ENCODE data around the gene MYBPC3. TPM values are rescaled to one million over a fixed set of nuclear protein-coding genes. Genes with fewer than 3 reads are reported as not detected.
"Not testable (repeated sequence)": the region's sequence is repeated elsewhere in the genome, so short reads cannot be mapped to it uniquely, and the experiment has no call there.

Gene MYBPC3
- total and polyA plus RNA-seq, 2 donors (not counting 1 experiment from before 2014, with no cell fraction given) = not detected

DNA sequence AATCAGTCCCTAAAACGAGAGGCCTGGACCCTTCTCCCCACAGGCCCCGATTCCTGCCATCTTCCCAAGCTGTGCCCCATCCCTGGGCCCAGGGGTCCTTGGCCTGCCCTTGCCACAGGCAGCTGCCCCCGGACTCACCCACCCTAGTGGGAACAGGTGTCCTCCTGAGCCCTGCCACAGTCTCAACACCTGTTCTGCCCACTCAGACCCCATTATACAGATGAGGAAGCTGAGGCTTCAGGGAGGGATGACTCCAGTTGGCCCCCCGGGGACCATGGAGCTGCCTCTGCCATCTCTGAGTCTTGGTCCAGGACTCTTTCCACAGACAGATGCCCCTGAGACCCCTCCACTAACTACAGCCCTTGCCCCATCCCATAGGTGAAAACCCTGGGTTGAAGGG is 15.9 kb downstream of the MYBPC3 start:
- H3K27ac ChIP-seq (ENCODE audit: insufficient read depth, low read length) = no peak overlapping the region
- no peak overlapping the region for H3K4me2 ChIP-seq (ENCODE audit: extremely low read depth, insufficient read depth, low read length)
- no peaks in the 10 kb centered on the region for H3K4me1 ChIP-seq (ENCODE audit: control insufficient read depth, extremely low read depth, insufficient read depth, low read length)
- H3K9me3 ChIP-seq (ENCODE audit: control insufficient read depth, insufficient read depth, low read depth, low read length) = no peaks in the 10 kb centered on the region
- TF ChIP-seq, protein P1, sequence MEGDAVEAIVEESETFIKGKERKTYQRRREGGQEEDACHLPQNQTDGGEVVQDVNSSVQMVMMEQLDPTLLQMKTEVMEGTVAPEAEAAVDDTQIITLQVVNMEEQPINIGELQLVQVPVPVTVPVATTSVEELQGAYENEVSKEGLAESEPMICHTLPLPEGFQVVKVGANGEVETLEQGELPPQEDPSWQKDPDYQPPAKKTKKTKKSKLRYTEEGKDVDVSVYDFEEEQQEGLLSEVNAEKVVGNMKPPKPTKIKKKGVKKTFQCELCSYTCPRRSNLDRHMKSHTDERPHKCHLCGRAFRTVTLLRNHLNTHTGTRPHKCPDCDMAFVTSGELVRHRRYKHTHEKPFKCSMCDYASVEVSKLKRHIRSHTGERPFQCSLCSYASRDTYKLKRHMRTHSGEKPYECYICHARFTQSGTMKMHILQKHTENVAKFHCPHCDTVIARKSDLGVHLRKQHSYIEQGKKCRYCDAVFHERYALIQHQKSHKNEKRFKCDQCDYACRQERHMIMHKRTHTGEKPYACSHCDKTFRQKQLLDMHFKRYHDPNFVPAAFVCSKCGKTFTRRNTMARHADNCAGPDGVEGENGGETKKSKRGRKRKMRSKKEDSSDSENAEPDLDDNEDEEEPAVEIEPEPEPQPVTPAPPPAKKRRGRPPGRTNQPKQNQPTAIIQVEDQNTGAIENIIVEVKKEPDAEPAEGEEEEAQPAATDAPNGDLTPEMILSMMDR (conservative IDR thresholded peaks at IDR 0.05 in 1 of 2, IDR thresholded peaks at IDR 0.05 in 1 of 2; ENCODE audit: low read depth in 1 of 2, low read length in 2 of 2) = no peak
- TF ChIP-seq EZH2 (IDR thresholded peaks at IDR 0.05; ENCODE audit: low read length, missing control alignments) = no peak
- no peaks in the 10 kb centered on the region for H3K79me2 ChIP-seq (ENCODE audit: control insufficient read depth, insufficient read depth, low read length)
- no peak for DNase-seq (ENCODE audit: low read depth in 2 of 2)
- H4K20me1 ChIP-seq (ENCODE audit: control insufficient read depth, extremely low read depth, insufficient read depth, low read length) = no peaks in the 10 kb centered on the region
- no peak overlapping the region for H3K4me3 ChIP-seq (replicated peaks in 1 of 4; ENCODE audit: control extremely low read depth in 1 of 4, insufficient read depth in 1 of 4, low read depth in 3 of 4, low read length in 4 of 4)
- no peak overlapping the region for H3K9ac ChIP-seq (ENCODE audit: insufficient read depth, low read length)
- H2AFZ ChIP-seq (ENCODE audit: low read length) = no peak overlapping the region
- no peaks in the 10 kb centered on the region for H3K36me3 ChIP-seq (ENCODE audit: control insufficient read depth, insufficient read depth, low read length)
- H3K27me3 ChIP-seq (ENCODE audit: control insufficient read depth, insufficient read depth, low read length) = no peaks in the 10 kb centered on the region

GRCh38 chr11:47335733-47336132 is 16.8 kb downstream of the MYBPC3 start:
- Histone ChIP-seq H3K4me2 (ENCODE audit: extremely low read depth, insufficient read depth, low read length) (no peak overlapping the region), H2AFZ (ENCODE audit: low read length) (no peak overlapping the region), H3K4me1 (ENCODE audit: control insufficient read depth, extremely low read depth, insufficient read depth, low read length) (no peaks in the 10 kb centered on the region), H3K79me2 (ENCODE audit: control insufficient read depth, insufficient read depth, low read length) (no peaks in the 10 kb centered on the region), H3K27ac (ENCODE audit: insufficient read depth, low read length) (no peak overlapping the region), H4K20me1 (ENCODE audit: control insufficient read depth, extremely low read depth, insufficient read depth, low read length) (no peaks in the 10 kb centered on the region), H3K36me3 (ENCODE audit: control insufficient read depth, insufficient read depth, low read length) (no peaks in the 10 kb centered on the region), H3K27me3 (ENCODE audit: control insufficient read depth, insufficient read depth, low read length) (no peaks in the 10 kb centered on the region), H3K4me3 (replicated peaks in 1 of 4; ENCODE audit: control extremely low read depth in 1 of 4, insufficient read depth in 1 of 4, low read depth in 3 of 4, low read length in 4 of 4) (no peak overlapping the region), H3K9ac (ENCODE audit: insufficient read depth, low read length) (no peak overlapping the region), H3K9me3 (ENCODE audit: control insufficient read depth, insufficient read depth, low read depth, low read length) (no peaks in the 10 kb centered on the region)
- TF ChIP-seq EZH2 (IDR thresholded peaks at IDR 0.05; ENCODE audit: low read length, missing control alignments) = no peak
- TF ChIP-seq, protein P1 (conservative IDR thresholded peaks at IDR 0.05 in 1 of 2, IDR thresholded peaks at IDR 0.05 in 1 of 2; ENCODE audit: low read depth in 1 of 2, low read length in 2 of 2) = no peak
- no peak for DNase-seq (ENCODE audit: low read depth in 2 of 2)

DNA sequence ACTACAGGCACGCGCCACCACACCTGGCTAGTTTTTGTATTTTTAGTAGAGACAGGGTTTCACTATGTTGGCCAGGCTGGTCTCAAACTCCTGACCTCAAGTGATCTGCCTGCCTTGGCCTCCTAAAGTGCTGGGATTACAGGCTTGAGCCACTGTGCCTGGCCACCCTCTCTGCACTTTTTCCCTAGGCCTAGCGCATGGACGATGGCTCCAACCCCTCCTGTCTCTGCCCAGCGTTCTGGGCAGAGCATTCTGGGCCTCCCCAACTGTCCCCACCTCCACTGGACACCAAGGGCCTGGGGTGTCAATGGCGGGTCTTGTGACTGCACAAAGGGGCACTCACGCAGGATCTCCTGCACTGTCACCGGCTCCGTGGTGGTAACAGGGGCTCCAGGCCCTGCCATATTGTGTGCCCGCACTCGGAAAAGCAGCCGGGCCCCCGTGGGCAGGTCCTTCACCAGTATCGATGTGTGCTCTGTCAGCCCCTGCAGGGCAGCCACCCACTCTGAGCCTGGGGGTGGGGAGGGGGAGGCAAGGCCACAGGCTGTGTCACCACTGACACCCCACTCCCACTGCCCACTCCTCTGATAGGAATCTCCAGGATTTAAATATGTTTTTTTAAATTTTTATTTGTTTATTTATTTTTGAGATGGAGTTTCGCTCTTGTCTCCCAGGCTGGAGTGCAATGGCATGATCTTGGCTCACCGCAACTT is 17.6 kb downstream of the MYBPC3 start:
- not testable (repeated sequence) for H3K36me3 ChIP-seq (ENCODE audit: control insufficient read depth, insufficient read depth, low read length); DNase-seq (ENCODE audit: low read depth in 2 of 2); H3K4me1 ChIP-seq (ENCODE audit: control insufficient read depth, extremely low read depth, insufficient read depth, low read length)

More for the DNA sequence above, 17.6 kb downstream of the MYBPC3 start:
- H4K20me1 ChIP-seq (ENCODE audit: control insufficient read depth, extremely low read depth, insufficient read depth, low read length); H2AFZ ChIP-seq (ENCODE audit: low read length); H3K9ac ChIP-seq (ENCODE audit: insufficient read depth, low read length); H3K79me2 ChIP-seq (ENCODE audit: control insufficient read depth, insufficient read depth, low read length); H3K4me3 ChIP-seq (replicated peaks in 1 of 4; ENCODE audit: control extremely low read depth in 1 of 4, insufficient read depth in 1 of 4, low read depth in 3 of 4, low read length in 4 of 4); H3K27ac ChIP-seq (ENCODE audit: insufficient read depth, low read length); H3K9me3 ChIP-seq (ENCODE audit: control insufficient read depth, insufficient read depth, low read depth, low read length); H3K27me3 ChIP-seq (ENCODE audit: control insufficient read depth, insufficient read depth, low read length); H3K4me2 ChIP-seq (ENCODE audit: extremely low read depth, insufficient read depth, low read length): not testable (repeated sequence)
